Mesenchymal stem cell (in vitro differentiated cells and primary cell): Measurements from ENCODE around the gene EMX2.

ENCODE experiments used
- DNase-seq: peaks from one replicate; pipeline ENCODE4 v3.0.0-alpha.2; 2013
- H2AFZ ChIP-seq: one replicate; pipeline ENCODE4 v1.6.1; 2013; ENCODE audit warnings: low read depth, mild to moderate bottlenecking, control low read depth, inconsistent platforms, low read length, moderate library complexity
- H2AK5ac ChIP-seq: 2 replicates; pipeline ENCODE4 v1.6.1; 2013; ENCODE audit warnings: low read length, moderate library complexity, mild to moderate bottlenecking, inconsistent platforms; ENCODE audit not compliant: severe bottlenecking
- H2BK120ac ChIP-seq: one replicate; pipeline ENCODE4 v1.6.1; 2013; ENCODE audit warnings: low read depth, mild to moderate bottlenecking, inconsistent platforms, low read length, moderate library complexity
- H2BK12ac ChIP-seq, 2 experiments: one replicate each; pipeline ENCODE4 v1.6.1; 2013; ENCODE audit warnings: inconsistent platforms in 2 of 2, low read length in 2 of 2, mild to moderate bottlenecking in 2 of 2, moderate library complexity in 2 of 2, control low read depth in 1 of 2
- H2BK15ac ChIP-seq: one replicate; pipeline ENCODE4 v1.6.1; 2013; ENCODE audit warnings: mild to moderate bottlenecking, low read depth, inconsistent platforms; ENCODE audit not compliant: poor library complexity, severe bottlenecking
- H2BK5ac ChIP-seq: 2 replicates; pipeline ENCODE4 v1.6.1; 2013; ENCODE audit warnings: low read depth, mild to moderate bottlenecking, low read length, control low read depth, inconsistent platforms; ENCODE audit not compliant: poor library complexity, severe bottlenecking
- H3K14ac ChIP-seq, 2 experiments: one replicate each; pipeline ENCODE4 v1.6.1; 2013; ENCODE audit warnings: inconsistent platforms in 2 of 2, low read length in 2 of 2, control low read depth in 1 of 2, mild to moderate bottlenecking in 1 of 2, moderate library complexity in 1 of 2
- H3K18ac ChIP-seq, 2 experiments: one replicate each; pipeline ENCODE4 v1.6.1; 2013; ENCODE audit warnings: inconsistent platforms in 2 of 2, low read length in 2 of 2, control low read depth in 1 of 2, low read depth in 1 of 2, mild to moderate bottlenecking in 1 of 2
- H3K23ac ChIP-seq, 2 experiments: one replicate each; pipeline ENCODE4 v1.6.1; 2013; ENCODE audit warnings: inconsistent platforms in 2 of 2, low read length in 2 of 2, mild to moderate bottlenecking in 2 of 2, moderate library complexity in 2 of 2, control low read depth in 1 of 2
- H3K27ac ChIP-seq: 2 replicates; pipeline ENCODE4 v1.5.1; 2013; ENCODE audit warnings: mild to moderate bottlenecking, moderate library complexity, low read length, control low read depth, inconsistent platforms; ENCODE audit not compliant: poor library complexity, severe bottlenecking
- H3K27me3 ChIP-seq, 2 experiments: 2 replicates each; pipeline versions ENCODE4 v1.6.1 to v1.7.0; 2013; ENCODE audit warnings: low read length in 2 of 2, mild to moderate bottlenecking in 2 of 2, moderate library complexity in 2 of 2, control low read depth in 1 of 2, inconsistent platforms in 1 of 2; ENCODE audit not compliant: control insufficient read depth in 1 of 2, insufficient read depth in 1 of 2
- H3K36me3 ChIP-seq, 2 experiments: 2 replicates each; pipeline versions ENCODE4 v1.6.1 to v1.7.0; 2013; ENCODE audit warnings: low read length in 2 of 2, control low read depth in 1 of 2, inconsistent platforms in 1 of 2, low read depth in 1 of 2, mild to moderate bottlenecking in 1 of 2; ENCODE audit not compliant: insufficient read depth in 2 of 2, control insufficient read depth in 1 of 2
- H3K4ac ChIP-seq, 2 experiments: one replicate each; pipeline ENCODE4 v1.6.1; 2013; ENCODE audit warnings: inconsistent platforms in 2 of 2, low read length in 2 of 2, mild to moderate bottlenecking in 2 of 2, moderate library complexity in 2 of 2, control low read depth in 1 of 2, low read depth in 1 of 2
- H3K4me1 ChIP-seq: 2 replicates; pipeline ENCODE4 v1.6.1; 2013; ENCODE audit warnings: low read depth, low read length, control low read depth; ENCODE audit not compliant: control insufficient read depth, insufficient read depth
- H3K4me2 ChIP-seq: 2 replicates; pipeline ENCODE4 v1.6.1; 2013; ENCODE audit warnings: low read length, mild to moderate bottlenecking, inconsistent platforms; ENCODE audit not compliant: poor library complexity, severe bottlenecking
- H3K4me3 ChIP-seq, 2 experiments: 2 replicates each; pipeline versions ENCODE4 v1.5.1 to v1.7.0; 2013; ENCODE audit warnings: low read length in 2 of 2, mild to moderate bottlenecking in 2 of 2, control low read depth in 1 of 2, low read depth in 1 of 2; ENCODE audit not compliant: insufficient read depth in 1 of 2
- H3K79me1 ChIP-seq: replicated peaks from 2 replicates; pipeline ENCODE4 v1.6.1; 2013; ENCODE audit warnings: mild to moderate bottlenecking, control low read depth, low read length, inconsistent platforms; ENCODE audit not compliant: poor library complexity, severe bottlenecking
- H3K9ac ChIP-seq: 2 replicates; pipeline ENCODE4 v1.7.0; 2013; ENCODE audit warnings: mild to moderate bottlenecking, low read length, moderate library complexity
- H3K9me3 ChIP-seq: 2 replicates; pipeline ENCODE4 v1.7.0; 2013; ENCODE audit warnings: mild to moderate bottlenecking, low read length; ENCODE audit not compliant: control insufficient read depth
- H4K8ac ChIP-seq: one replicate; pipeline ENCODE4 v1.6.1; 2013; ENCODE audit warnings: inconsistent platforms, mild to moderate bottlenecking, low read length, moderate library complexity
- H4K91ac ChIP-seq: one replicate; pipeline ENCODE4 v1.6.1; 2013; ENCODE audit warnings: mild to moderate bottlenecking, low read length, inconsistent platforms
- WGBS: methylation state at CpG from one replicate; pipeline ENCODE4 v1.1.7; 2013; ENCODE audit warnings: mixed read lengths; 5-methylcytosine and 5-hydroxymethylcytosine counted together

Gene EMX2

GRCh38 chr10:117511601-117512390 is 30.8 kb upstream of the EMX2 start:
- Histone ChIP-seq H3K4ac (no peak overlapping the region), H3K27me3 (peaks cover 0 to 3% of the 10 kb centered on the region in 2 experiments), H4K8ac (no peak overlapping the region), H2AK5ac (no peak overlapping the region), H3K9me3 (no peaks in the 10 kb centered on the region), H2AFZ (no peak overlapping the region), H2BK15ac (no peak overlapping the region), H2BK5ac (no peak overlapping the region), H3K23ac (no peak overlapping the region), H3K9ac (no peak overlapping the region), H3K4me2 (no peak overlapping the region), H2BK120ac (no peak overlapping the region), H3K79me1 (no peaks in the 10 kb centered on the region), H3K4me1 (no peaks in the 10 kb centered on the region), H4K91ac (no peak overlapping the region), H3K4me3 (no peak overlapping the region), H3K36me3 (peaks cover 0 to 25% of the 10 kb centered on the region in 2 experiments), H3K14ac (no peak overlapping the region), H2BK12ac (no peak overlapping the region), H3K18ac (no peak overlapping the region), H3K27ac (no peak overlapping the region)
- DNase-seq, result no peak
- WGBS, result 72% methylated on average over 16 of the region's 17 CpGs

GRCh38 chr10:117514971-117515370 is 27.6 kb upstream of the EMX2 start:
- H3K27ac ChIP-seq, result no peak overlapping the region
- no peak overlapping the region for H3K4ac ChIP-seq
- H4K91ac ChIP-seq, result no peak overlapping the region
- no peaks in the 10 kb centered on the region for H3K79me1 ChIP-seq
- no peak overlapping the region for H2BK15ac ChIP-seq
- no peak overlapping the region for H3K23ac ChIP-seq
- peaks cover 0 to 16% of the 10 kb centered on the region in 2 experiments for H3K36me3 ChIP-seq
- H3K18ac ChIP-seq, result no peak overlapping the region
- H2BK5ac ChIP-seq, result no peak overlapping the region
- H2AK5ac ChIP-seq, result no peak overlapping the region
- no peak overlapping the region for H4K8ac ChIP-seq
- no peak overlapping the region for H3K4me2 ChIP-seq
- peaks cover 0 to 3% of the 10 kb centered on the region in 2 experiments for H3K27me3 ChIP-seq
- no peaks in the 10 kb centered on the region for H3K9me3 ChIP-seq
- H3K9ac ChIP-seq, result no peak overlapping the region
- H3K4me3 ChIP-seq, result no peak overlapping the region
- H2BK120ac ChIP-seq, result no peak overlapping the region
- 70% methylated on average over 5 of the region's 5 CpGs for WGBS
- no peak for DNase-seq
- H2BK12ac ChIP-seq, result no peak overlapping the region
- H2AFZ ChIP-seq, result no peak overlapping the region
- no peak overlapping the region for H3K14ac ChIP-seq
- no peaks in the 10 kb centered on the region for H3K4me1 ChIP-seq

- Histone ChIP-seq H2BK12ac (no peak overlapping the region), H3K18ac (no peak overlapping the region), H4K91ac (no peak overlapping the region), H3K4ac (no peak overlapping the region), H3K14ac (no peak overlapping the region), H3K4me3 (no peak overlapping the region), H3K9ac (no peak overlapping the region), H3K27ac (no peak overlapping the region), H2BK5ac (no peak overlapping the region), H3K4me1 (no peaks in the 10 kb centered on the region), H2BK15ac (no peak overlapping the region), H3K9me3 (no peaks in the 10 kb centered on the region), H2BK120ac (no peak overlapping the region), H3K27me3 (no peaks in the 10 kb centered on the region), H3K23ac (no peak overlapping the region), H2AK5ac (no peak overlapping the region), H3K4me2 (no peak overlapping the region), H2AFZ (no peak overlapping the region), H3K79me1 (no peaks in the 10 kb centered on the region), H3K36me3 (peaks cover 0 to 9% of the 10 kb centered on the region in 2 experiments), H4K8ac (no peak overlapping the region)
- 81% methylated on average over 4 of the region's 6 CpGs for WGBS
- no peak for DNase-seq
Measured at GRCh38 chr10:117516681-117517080, 25.9 kb upstream of the EMX2 start.

- H2BK120ac ChIP-seq, result no peak overlapping the region
- H3K9ac ChIP-seq, result no peak overlapping the region
- no peaks in the 10 kb centered on the region for H3K79me1 ChIP-seq
- no peaks in the 10 kb centered on the region for H3K4me1 ChIP-seq
- H3K14ac ChIP-seq, result no peak overlapping the region
- H2BK5ac ChIP-seq, result no peak overlapping the region
- H3K27me3 ChIP-seq, result peaks cover 0 to 2% of the 10 kb centered on the region in 2 experiments
- H3K27ac ChIP-seq, result no peak overlapping the region
- H3K4ac ChIP-seq, result no peak overlapping the region
- no peak overlapping the region for H4K8ac ChIP-seq
- no peak overlapping the region for H2AK5ac ChIP-seq
- no peak overlapping the region for H3K18ac ChIP-seq
- H4K91ac ChIP-seq, result no peak overlapping the region
- no peak for DNase-seq
- WGBS, result 50% methylated on average over 5 of the region's 5 CpGs
- H2AFZ ChIP-seq, result no peak overlapping the region
- no peak overlapping the region for H3K23ac ChIP-seq
- H3K4me2 ChIP-seq, result no peak overlapping the region
- H3K9me3 ChIP-seq, result no peaks in the 10 kb centered on the region
- no peak overlapping the region for H2BK15ac ChIP-seq
- H3K4me3 ChIP-seq, result no peak overlapping the region
- H2BK12ac ChIP-seq, result no peak overlapping the region
- peaks cover 0 to 9% of the 10 kb centered on the region in 2 experiments for H3K36me3 ChIP-seq
Measured at GRCh38 chr10:117518246-117518645, 24.3 kb upstream of the EMX2 start.
